ENCODE measurements around the gene LMX1A.
A peak's percentile ranks its signal among the peaks of the same experiment; 100 is the strongest.

LMX1A gene

GRCh38 chr1:165257969-165258459, 98.5 kb downstream of the LMX1A start:
- DNase-seq, result peak; percentile 58

GRCh38 chr1:165254896-165255625, 101.5 kb downstream of the LMX1A start:
- no peak for DNase-seq

- no peak for DNase-seq
Observed at GRCh38 chr1:165254376-165254775, 102.1 kb downstream of the LMX1A start.

GRCh38 chr1:165253818-165254254, 102.7 kb downstream of the LMX1A start:
- DNase-seq, result no peak

GRCh38 chr1:165248969-165249571, 107.4 kb downstream of the LMX1A start:
- DNase-seq, result no peak

GRCh38 chr1:165241952-165242351, 114.6 kb downstream of the LMX1A start:
- DNase-seq, result no peak

- DNase-seq, result no peak
Observed at GRCh38 chr1:165241321-165241720, 115.2 kb downstream of the LMX1A start.

- no peak for DNase-seq
Observed at GRCh38 chr1:165240492-165240891, 116.0 kb downstream of the LMX1A start.

- DNase-seq, result no peak
Observed at GRCh38 chr1:165239873-165240272, 116.6 kb downstream of the LMX1A start.

- DNase-seq, result no peak
Observed at GRCh38 chr1:165235777-165236291, 120.7 kb downstream of the LMX1A start.

GRCh38 chr1:165235155-165235776, 121.2 kb downstream of the LMX1A start:
- DNase-seq, result no peak

GRCh38 chr1:165234149-165234548, 122.4 kb downstream of the LMX1A start:
- DNase-seq, result no peak

GRCh38 chr1:165228676-165229075, 127.8 kb downstream of the LMX1A start:
- no peak for DNase-seq

GRCh38 chr1:165228111-165228655, 128.3 kb downstream of the LMX1A start:
- no peak for DNase-seq

GRCh38 chr1:165226326-165226725, 130.2 kb downstream of the LMX1A start:
- no peak for DNase-seq

GRCh38 chr1:165225650-165226049, 130.9 kb downstream of the LMX1A start:
- no peak for DNase-seq

- DNase-seq, result no peak
Observed at GRCh38 chr1:165225062-165225461, 131.5 kb downstream of the LMX1A start.

- no peak for DNase-seq
Observed at GRCh38 chr1:165224504-165224903, 132.0 kb downstream of the LMX1A start.

- DNase-seq, result no peak
Observed at GRCh38 chr1:165222580-165222979, 133.9 kb downstream of the LMX1A start.

GRCh38 chr1:165218731-165219130, 137.8 kb downstream of the LMX1A start:
- no peak for DNase-seq

GRCh38 chr1:165217958-165218357, 138.6 kb downstream of the LMX1A start:
- no peak for DNase-seq

- DNase-seq, result no peak
Observed at GRCh38 chr1:165216254-165216653, 140.3 kb downstream of the LMX1A start.

GRCh38 chr1:165215676-165216075, 140.8 kb downstream of the LMX1A start:
- DNase-seq, result no peak

Measured in midbrain (tissue), 1 donor.